IMR-90 (cell line): Measurements from ENCODE around the gene C3orf18. TPM values are rescaled to one million over a fixed set of nuclear protein-coding genes. Genes with fewer than 3 reads are reported as not detected.

Source experiments
- ATAC-seq: fragments of 200-7000 bp; cut with Tn5 transposase; 2 replicates; pipeline ENCODE4 v1.9.1; 2020; ENCODE audit warnings: low read depth, mild to moderate bottlenecking, moderate library complexity
- BruUV-seq: library from RNA; stranded (reverse); fragments of 400-500 nt; replicated peaks from 2 replicates; lab custom pipeline; 2021; lab: Mats Ljungman, UMichigan
- CTCF ChIA-PET: fragments of 300-600 bp; formaldehyde crosslinking; extraction: SDS; loops from one replicate; lab custom pipeline; 2021; ENCODE audit warnings: antibody characterized with exemption; lab: Yijun Ruan, JAX
- POLR2A ChIA-PET: fragments of 300-600 bp; sonication (Branson Sonifier 250); formaldehyde crosslinking; loops from one replicate; lab custom pipeline; 2022; ENCODE audit warnings: antibody characterized with exemption; ENCODE audit not compliant: unreplicated experiment; lab: Charles Lee
- DNase-seq: peaks from one replicate; pipeline ENCODE4 v3.0.0; 2013
- H2AFZ ChIP-seq: replicated peaks from 2 replicates; pipeline ENCODE3; 2013; ENCODE audit warnings: low read length, mild to moderate bottlenecking; ENCODE audit not compliant: poor library complexity
- H2AK5ac ChIP-seq: 2 replicates; pipeline ENCODE4 v1.6.1; 2013; ENCODE audit warnings: low read depth, low read length, inconsistent platforms
- H2AK9ac ChIP-seq: replicated peaks from 2 replicates; pipeline ENCODE3; 2013; ENCODE audit warnings: mild to moderate bottlenecking, low read depth, low read length, moderate library complexity; ENCODE audit not compliant: poor library complexity
- H2BK120ac ChIP-seq: 2 replicates; pipeline ENCODE4 v1.6.1; 2013; ENCODE audit warnings: low read depth, low read length, inconsistent platforms
- H2BK15ac ChIP-seq: 3 replicates; pipeline ENCODE4 v1.6.1; 2013; ENCODE audit warnings: low read depth, low read length, inconsistent platforms
- H2BK20ac ChIP-seq: 2 replicates; pipeline ENCODE4 v1.6.1; 2013; ENCODE audit warnings: low read depth, mild to moderate bottlenecking, inconsistent platforms, low read length, moderate library complexity
- H2BK5ac ChIP-seq: 2 replicates; pipeline ENCODE4 v1.6.1; 2013; ENCODE audit warnings: mild to moderate bottlenecking, low read depth, low read length, inconsistent platforms; ENCODE audit not compliant: poor library complexity, severe bottlenecking
- H3K14ac ChIP-seq: replicated peaks from 2 replicates; pipeline ENCODE4 v1.6.1; 2013; ENCODE audit warnings: low read depth, low read length, inconsistent platforms
- H3K18ac ChIP-seq: 2 replicates; pipeline ENCODE4 v1.6.1; 2013; ENCODE audit warnings: low read depth, low read length, control low read depth
- H3K23ac ChIP-seq: 2 replicates; pipeline ENCODE4 v1.6.1; 2013; ENCODE audit warnings: low read depth, low read length, inconsistent platforms
- H3K27ac ChIP-seq: 2 replicates; pipeline ENCODE4 v1.5.1; 2013; ENCODE audit warnings: mild to moderate bottlenecking, control low read depth, low read length; ENCODE audit not compliant: insufficient read depth
- H3K27me3 ChIP-seq: 2 replicates; pipeline ENCODE4 v1.6.1; 2013; ENCODE audit warnings: low read length; ENCODE audit not compliant: control insufficient read depth, insufficient read depth
- H3K36me3 ChIP-seq: 2 replicates; pipeline ENCODE4 v1.6.1; 2013; ENCODE audit warnings: low read length, mixed read lengths; ENCODE audit not compliant: control insufficient read depth, insufficient read depth
- H3K4ac ChIP-seq: 2 replicates; pipeline ENCODE4 v1.6.1; 2013; ENCODE audit warnings: low read depth, low read length, inconsistent platforms
- H3K4me1 ChIP-seq: 2 replicates; pipeline ENCODE4 v1.6.1; 2013; ENCODE audit warnings: low read length, mixed read lengths; ENCODE audit not compliant: control insufficient read depth, insufficient read depth
- H3K4me2 ChIP-seq: 2 replicates; pipeline ENCODE4 v1.6.1; 2013; ENCODE audit warnings: low read depth, mild to moderate bottlenecking, control low read depth, low read length, moderate library complexity
- H3K4me3 ChIP-seq: 2 replicates; pipeline ENCODE4 v1.5.1; 2013; ENCODE audit warnings: low read depth, mild to moderate bottlenecking, control low read depth, low read length, moderate library complexity; ENCODE audit not compliant: insufficient read depth
- H3K56ac ChIP-seq: 2 replicates; pipeline ENCODE4 v1.6.1; 2013; ENCODE audit warnings: low read length, inconsistent platforms; ENCODE audit not compliant: insufficient read depth; ENCODE audit errors: extremely low read depth
- H3K79me1 ChIP-seq, 2 experiments: 2 replicates each; pipeline ENCODE4 v1.6.1; 2013; ENCODE audit warnings: low read length in 2 of 2, inconsistent platforms in 1 of 2, low read depth in 1 of 2
- H3K9ac ChIP-seq: 2 replicates; pipeline ENCODE4 v1.6.1; 2013; ENCODE audit warnings: low read depth, low read length, control low read depth
- H3K9me1 ChIP-seq: 2 replicates; pipeline ENCODE4 v1.6.1; 2013; ENCODE audit warnings: low read length, inconsistent platforms; ENCODE audit not compliant: insufficient read depth
- H3K9me3 ChIP-seq: 2 replicates; pipeline ENCODE4 v1.6.1; 2013; ENCODE audit warnings: low read length; ENCODE audit not compliant: control insufficient read depth, insufficient read depth
- H4K20me1 ChIP-seq: 2 replicates; pipeline ENCODE4 v1.6.1; 2013; ENCODE audit warnings: low read length, inconsistent platforms; ENCODE audit not compliant: insufficient read depth
- H4K5ac ChIP-seq: 2 replicates; pipeline ENCODE4 v1.6.1; 2013; ENCODE audit warnings: mild to moderate bottlenecking, low read depth, low read length, control low read depth
- H4K8ac ChIP-seq, 2 experiments: 2 replicates each; pipeline ENCODE4 v1.6.1; 2013; ENCODE audit warnings: low read depth in 2 of 2, low read length in 2 of 2, control low read depth in 1 of 2, inconsistent platforms in 1 of 2
- H4K91ac ChIP-seq: 2 replicates; pipeline ENCODE4 v1.6.1; 2013; ENCODE audit warnings: low read depth, low read length, inconsistent platforms; ENCODE audit not compliant: insufficient read depth
- CTCF ChIP-seq: conservative IDR thresholded peaks from 2 replicates; pipeline ENCODE4 v1.5.1; 2012; ENCODE audit warnings: mild to moderate bottlenecking, low read depth, low read length, improper control_type of control experiment
- FOS ChIP-seq: fragments of 150-350 bp; IDR thresholded peaks from 2 replicates; pipeline ENCODE4 v1.6.1; 2016; ENCODE audit warnings: low read depth, low read length
- NFE2L2 ChIP-seq: fragments of 150-350 bp; IDR thresholded peaks from 2 replicates; pipeline ENCODE4 v1.6.1; 2016; ENCODE audit warnings: low read depth, mild to moderate bottlenecking, low read length
- RAD21 ChIP-seq: IDR thresholded peaks from 2 replicates; pipeline ENCODE4 v1.6.1; 2012; ENCODE audit warnings: low read length, improper control_type of control experiment
- RFX5 ChIP-seq: IDR thresholded peaks from 2 replicates; pipeline ENCODE4 v1.8.0; 2012; ENCODE audit warnings: low read depth, mild to moderate bottlenecking, low read length, moderate library complexity
- SMC3 ChIP-seq: fragments of 150-350 bp; IDR thresholded peaks from 2 replicates; pipeline ENCODE4 v1.6.1; 2016; ENCODE audit warnings: low read depth, mild to moderate bottlenecking, antibody characterized with exemption, low read length, moderate library complexity
- USF2 ChIP-seq: fragments of 150-350 bp; IDR thresholded peaks from 2 replicates; pipeline ENCODE4 v1.6.1; 2017; ENCODE audit warnings: mild to moderate bottlenecking, antibody characterized with exemption, low read length, low read depth
- WGBS, 2 experiments: methylation state at CpG; one replicate each; pipeline versions ENCODE4 v1.1.5 to v1.1.7; 2013; ENCODE audit warnings: missing lambda C conversion rate in 2 of 2; ENCODE audit not compliant: insufficient read length in 1 of 2; ENCODE audit errors: extremely low coverage in 2 of 2; 5-methylcytosine and 5-hydroxymethylcytosine counted together
- dilution Hi-C: fragments of 300-500 bp; cut with HindIII; formaldehyde crosslinking; loops from one replicate; pipeline ENCODE4 v1.14.3; 2018; ENCODE audit warnings: low sequenced_read_pairs; ENCODE audit not compliant: unreplicated experiment
- in situ Hi-C: fragments of 300-500 bp; cut with MboI; formaldehyde crosslinking; loops from 3 replicates; pipeline ENCODE4 v1.14.3; 2019; ENCODE audit warnings: low sequenced_read_pairs, inconsistent platforms, mixed read lengths
- intact Hi-C: fragments of 100-400 bp; cut with micrococcal nuclease; formaldehyde crosslinking; loops from 2 replicates; pipeline ENCODE4 v1.10.0; 2022
- polyA plus RNA-seq, 3 experiments: library from polyadenylated mRNA; depleted of rRNA; stranded (reverse); fragments of >200 nt; gene quantifications; 2 replicates each; pipeline ENCODE4 v1.2.3, GENCODE V29; 2012; ENCODE audit warnings: low replicate concordance in 1 of 3
- total RNA-seq: library from RNA; depleted of rRNA; stranded (reverse); fragments of >200 nt; gene quantifications from 2 replicates; pipeline ENCODE4 v1.2.3, GENCODE V29; 2012

Gene C3orf18
- total and polyA plus RNA-seq, 2 of the 4 experiments (the other 2 are of a cell fraction), result 6.8 to 10.6 TPM

DNA sequence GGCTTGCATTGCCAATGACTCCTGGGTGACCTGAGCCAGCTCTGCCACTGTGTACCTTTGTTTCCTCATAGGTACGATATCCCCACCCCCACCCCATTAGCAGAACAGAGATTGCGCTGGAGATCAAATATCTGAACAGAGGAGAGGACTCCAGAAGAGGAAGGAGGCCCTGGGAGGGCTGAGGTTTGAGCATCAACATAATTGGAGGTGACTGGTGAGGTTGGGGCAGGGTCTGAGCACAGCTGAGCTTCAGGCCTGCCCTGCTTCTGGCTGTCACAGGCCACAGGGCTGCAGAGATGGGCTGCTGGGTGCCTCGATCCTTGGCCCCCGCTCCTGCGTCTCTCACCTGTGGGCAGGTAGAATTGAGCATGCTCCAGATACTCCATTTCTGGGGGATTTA, 42.8 kb downstream of the C3orf18 start:
- in situ Hi-C loops (no loop called here), intact Hi-C loops (no loop called here), dilution Hi-C loops (no loop called here)
- Histone ChIP-seq H4K20me1 (no peaks in the 10 kb centered on the region), H3K18ac (no peak overlapping the region), H3K4me3 (no peak overlapping the region), H2BK120ac (no peak overlapping the region), H3K23ac (no peak overlapping the region), H2BK15ac (no peak overlapping the region), H3K9me1 (no peaks in the 10 kb centered on the region), H3K79me1 (no peaks in the 10 kb centered on the region), H3K9ac (no peak overlapping the region), H3K27ac (no peak overlapping the region), H2AFZ (no peak overlapping the region), H3K14ac (no peak overlapping the region), H3K36me3 (no peaks in the 10 kb centered on the region), H3K4me2 (no peak overlapping the region), H3K4me1 (no peaks in the 10 kb centered on the region), H3K4ac (no peak overlapping the region), H4K8ac (no peak overlapping the region), H2BK5ac (no peak overlapping the region), H2AK9ac (no peak overlapping the region), H3K27me3 (peaks cover 60% of the 10 kb centered on the region), H2BK20ac (no peak overlapping the region), H4K5ac (no peak overlapping the region), H3K9me3 (no peaks in the 10 kb centered on the region), H2AK5ac (no peak overlapping the region), H4K91ac (no peak overlapping the region), H3K56ac (no peak overlapping the region)
- WGBS, 2 experiments, result no CpG with 5 or more reads among the region's 5 CpGs
- POLR2A ChIA-PET, result no interaction called here
- CTCF ChIA-PET, result no interaction called here
- ATAC-seq (no peak), DNase-seq (no peak)
- TF ChIP-seq FOS (no peak), SMC3 (no peak), NFE2L2 (no peak), RAD21 (no peak), USF2 (no peak), CTCF (no peak), RFX5 (no peak)
- BruUV-seq, result no TSS peak
